ENCODE data around the gene CELF1. TPM values are rescaled to one million over a fixed set of nuclear protein-coding genes. Genes with fewer than 3 reads are reported as not detected.
A peak's percentile ranks its signal among the peaks of the same experiment; 100 is the strongest.

Gene CELF1
- total and polyA plus RNA-seq, 2 of the 13 experiments (the other 11 are each of a cell fraction or from before 2014, with no cell fraction given): 69.0 to 80.1 TPM

DNA sequence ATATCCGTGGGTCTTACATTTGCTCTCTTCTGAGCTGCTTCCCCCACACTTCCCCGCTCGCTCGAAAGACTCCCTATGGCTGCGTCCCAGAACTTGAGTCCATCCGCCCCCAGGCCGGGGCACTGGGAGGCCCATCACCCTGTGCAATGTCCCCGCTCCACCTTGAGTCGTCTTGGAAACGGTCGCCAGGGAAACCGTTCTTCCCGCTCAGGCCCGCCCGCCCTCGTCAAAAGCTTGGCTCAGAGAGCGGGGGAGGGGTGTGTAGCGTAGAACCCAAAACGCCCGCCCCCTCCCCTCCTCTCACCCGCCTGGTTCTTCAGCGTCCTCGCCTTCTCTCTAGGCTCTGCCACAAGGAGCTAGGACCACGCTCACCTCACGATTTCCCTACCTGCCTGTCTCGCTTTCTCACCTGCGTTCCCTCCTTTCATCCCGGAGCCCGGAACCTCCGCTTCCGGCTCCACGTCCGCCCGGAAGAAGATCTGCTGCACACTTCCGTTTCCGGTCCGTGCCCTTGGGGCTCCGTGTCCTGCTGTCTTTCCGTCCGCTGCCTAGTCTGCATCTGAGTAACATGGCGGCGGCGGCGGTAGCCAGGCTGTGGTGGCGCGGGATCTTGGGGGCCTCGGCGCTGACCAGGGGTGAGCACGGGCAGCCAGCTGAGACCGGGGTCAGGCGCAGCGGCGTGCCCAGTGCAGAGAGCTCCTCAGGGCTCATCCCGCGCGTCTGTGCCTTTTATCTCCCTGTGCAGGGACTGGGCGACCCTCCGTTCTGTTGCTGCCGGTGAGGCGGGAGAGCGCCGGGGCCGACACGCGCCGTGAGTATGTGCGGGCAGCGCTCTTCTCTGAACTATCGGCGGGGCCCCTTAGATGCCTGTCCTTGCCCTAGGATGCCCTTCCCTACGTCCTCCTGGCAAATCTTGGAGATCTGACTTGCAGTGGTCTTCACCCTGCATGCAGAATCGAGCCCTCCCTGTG is 25.9 kb upstream of the CELF1 start, which contains the start of the genes KBTBD4 and NDUFS3 (continued):
- 0 out of 2 replicates have a peak, but pooled peaks have one; percentile 50 for TF ChIP-seq TEAD2 (CRISPR knock-in tag; IDR thresholded peaks at IDR 0.05)
- TF ChIP-seq KIAA2018 (CRISPR knock-in tag; IDR thresholded peaks at IDR 0.05; ENCODE audit: borderline replicate concordance): peak; percentile 95; the same call in 1 of the 2 replicates
- 0 out of 2 replicates have a peak, but pooled peaks have one; percentile 48 for TF ChIP-seq MEIS1 (CRISPR knock-in tag; IDR thresholded peaks at IDR 0.05; ENCODE audit: borderline replicate concordance)
- TF ChIP-seq NFRKB (IDR thresholded peaks at IDR 0.05): peak; percentile 98
- TF ChIP-seq CEBPG (CRISPR knock-in tag; IDR thresholded peaks at IDR 0.05): peak; percentile 60
- TF ChIP-seq JUNB (CRISPR knock-in tag; IDR thresholded peaks at IDR 0.05; ENCODE audit: borderline replicate concordance): peak; percentile 29
- TF ChIP-seq, protein P1, sequence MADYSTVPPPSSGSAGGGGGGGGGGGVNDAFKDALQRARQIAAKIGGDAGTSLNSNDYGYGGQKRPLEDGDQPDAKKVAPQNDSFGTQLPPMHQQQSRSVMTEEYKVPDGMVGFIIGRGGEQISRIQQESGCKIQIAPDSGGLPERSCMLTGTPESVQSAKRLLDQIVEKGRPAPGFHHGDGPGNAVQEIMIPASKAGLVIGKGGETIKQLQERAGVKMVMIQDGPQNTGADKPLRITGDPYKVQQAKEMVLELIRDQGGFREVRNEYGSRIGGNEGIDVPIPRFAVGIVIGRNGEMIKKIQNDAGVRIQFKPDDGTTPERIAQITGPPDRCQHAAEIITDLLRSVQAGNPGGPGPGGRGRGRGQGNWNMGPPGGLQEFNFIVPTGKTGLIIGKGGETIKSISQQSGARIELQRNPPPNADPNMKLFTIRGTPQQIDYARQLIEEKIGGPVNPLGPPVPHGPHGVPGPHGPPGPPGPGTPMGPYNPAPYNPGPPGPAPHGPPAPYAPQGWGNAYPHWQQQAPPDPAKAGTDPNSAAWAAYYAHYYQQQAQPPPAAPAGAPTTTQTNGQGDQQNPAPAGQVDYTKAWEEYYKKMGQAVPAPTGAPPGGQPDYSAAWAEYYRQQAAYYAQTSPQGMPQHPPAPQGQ (CRISPR knock-in tag; IDR thresholded peaks at IDR 0.05; ENCODE audit: borderline replicate concordance): peak; percentile 72
- TF ChIP-seq POLR2AphosphoS5 (IDR thresholded peaks at IDR 0.05; ENCODE audit: low read depth, low read length): peak; percentile 85
- peak; percentile 73; the same call in 1 of the 2 replicates for TF ChIP-seq ZNF703 (CRISPR knock-in tag; IDR thresholded peaks at IDR 0.05; ENCODE audit: borderline replicate concordance)
- peak; percentile 59; the same call in 1 of the 2 replicates for TF ChIP-seq ZNF343 (CRISPR knock-in tag; IDR thresholded peaks at IDR 0.05)
- no peak for TF ChIP-seq ZNF101 (CRISPR knock-in tag; IDR thresholded peaks at IDR 0.05; ENCODE audit: borderline replicate concordance, low read depth)
- TF ChIP-seq ZBTB20 (CRISPR knock-in tag; IDR thresholded peaks at IDR 0.05; ENCODE audit: borderline replicate concordance, low read depth): 0 out of 2 replicates have a peak, but pooled peaks have one; percentile 30
- peak; percentile 73 for TF ChIP-seq ZNF768 (CRISPR knock-in tag; IDR thresholded peaks at IDR 0.05)
- no peak for TF ChIP-seq BRCA1 (CRISPR knock-in tag; IDR thresholded peaks at IDR 0.05)
- TF ChIP-seq AGO1 (IDR thresholded peaks at IDR 0.05; ENCODE audit: low read depth, low read length, poor library complexity, severe bottlenecking): peak; percentile 88
- peak; percentile 65; the same call in 1 of the 2 replicates for TF ChIP-seq ZNF138 (CRISPR knock-in tag; IDR thresholded peaks at IDR 0.05; ENCODE audit: low read depth)
- TF ChIP-seq PCBP2 (optimal IDR thresholded peaks at IDR 0.05; ENCODE audit: low read depth, low read length, poor library complexity, severe bottlenecking): no peak
